Measurements from ENCODE around the gene GATAD2B. TPM values are rescaled to one million over a fixed set of nuclear protein-coding genes. Genes with fewer than 3 reads are reported as not detected.
A peak's percentile ranks its signal among the peaks of the same experiment; 100 is the strongest.
"Not testable (repeated sequence)": the region's sequence is repeated elsewhere in the genome, so short reads cannot be mapped to it uniquely, and the experiment has no call there.

The GATAD2B gene
- polyA plus RNA-seq, 6 donors from 2014 or later: 4.0 to 7.0 (median 5.1) TPM

DNA sequence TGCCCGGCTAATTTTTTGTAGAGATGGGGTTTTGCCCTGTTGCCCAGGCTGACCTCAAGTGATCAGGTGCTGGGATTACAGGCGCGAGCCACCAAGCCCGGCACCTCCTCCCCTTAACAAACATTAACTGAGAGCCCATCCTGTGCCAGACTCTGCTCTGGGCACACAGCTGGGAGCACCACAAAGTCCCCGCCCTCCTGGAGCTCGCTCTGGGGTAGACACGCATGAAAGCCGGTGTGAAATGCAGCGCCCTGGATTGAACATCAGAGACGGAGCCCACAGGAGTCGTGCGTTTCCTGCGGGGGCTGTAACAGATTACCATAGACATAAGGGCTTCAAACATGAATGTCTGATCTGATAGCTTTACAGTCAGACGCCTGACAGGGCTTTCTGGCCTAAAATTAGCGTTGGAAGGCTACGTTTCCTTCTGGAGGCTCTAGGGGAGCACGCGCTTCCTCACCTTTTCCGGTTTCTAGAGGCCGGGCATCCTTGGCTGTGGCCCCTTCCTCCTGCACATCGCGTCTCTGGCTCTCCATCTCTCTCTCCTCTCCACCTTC lies 133.2 kb downstream of the GATAD2B start:
- Mint-ChIP-seq H3K36me3 (no peaks in the 10 kb centered on the region), H3K4me3 (peak overlapping the region in 7 of 8 donors; percentile 14 to 85 (median 63)), H3K9me3 (no peaks in the 10 kb centered on the region), H3K27me3 (no peaks in the 10 kb centered on the region), H3K27ac (peak overlapping the region; percentile 51 to 95 (median 85)), H3K4me1 (peaks cover 33 to 53% (median 38%) of the 10 kb centered on the region in 3 donors)
- DNase-seq: no peak
- ATAC-seq (ENCODE audit: low read depth in 2 of 2): no peak

DNA sequence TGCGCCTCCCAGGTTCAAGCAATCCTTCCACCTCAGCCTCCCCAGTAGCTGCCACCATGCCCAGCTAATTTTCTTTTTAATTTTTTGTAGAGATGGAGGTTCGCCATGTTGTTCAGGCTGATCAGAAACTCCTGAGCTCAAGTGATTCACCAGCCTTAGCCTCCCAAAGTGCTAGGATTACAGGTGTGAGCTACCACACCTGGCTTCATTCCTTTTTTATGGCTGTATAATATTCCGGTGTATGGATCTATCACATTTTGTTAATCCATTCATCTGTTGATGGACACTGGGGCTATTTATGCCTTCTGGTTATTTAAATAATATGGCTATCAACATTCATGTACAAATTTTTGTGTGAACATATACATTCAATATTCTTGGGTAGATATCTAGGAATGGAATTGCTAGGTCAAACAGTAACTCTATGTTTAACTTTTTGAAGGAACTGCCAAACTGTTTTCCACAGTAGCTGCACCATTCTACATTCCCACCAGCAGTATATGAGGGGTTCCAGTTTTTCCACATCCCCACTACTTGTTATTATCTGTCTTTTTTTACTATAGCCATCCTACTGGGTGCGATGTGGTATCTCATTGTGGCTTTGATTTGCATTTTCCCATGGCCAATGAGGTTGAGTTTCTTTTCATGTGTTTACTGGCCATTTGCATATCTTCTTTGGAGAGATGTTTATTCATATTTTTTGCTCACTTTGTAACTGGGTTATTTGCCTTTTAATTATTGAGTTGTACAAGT lies 136.6 kb downstream of the GATAD2B start:
- Mint-ChIP-seq H3K4me3 (peak overlapping the region in 2 of 8 donors; percentile 21 to 83), H3K36me3 (no peaks in the 10 kb centered on the region), H3K27ac (no peak overlapping the region), H3K4me1 (peaks cover 20 to 44% (median 31%) of the 10 kb centered on the region in 3 donors), H3K9me3 (no peaks in the 10 kb centered on the region), H3K27me3 (no peaks in the 10 kb centered on the region)
- no peak for DNase-seq
- no peak for ATAC-seq (ENCODE audit: low read depth in 2 of 2)

DNA sequence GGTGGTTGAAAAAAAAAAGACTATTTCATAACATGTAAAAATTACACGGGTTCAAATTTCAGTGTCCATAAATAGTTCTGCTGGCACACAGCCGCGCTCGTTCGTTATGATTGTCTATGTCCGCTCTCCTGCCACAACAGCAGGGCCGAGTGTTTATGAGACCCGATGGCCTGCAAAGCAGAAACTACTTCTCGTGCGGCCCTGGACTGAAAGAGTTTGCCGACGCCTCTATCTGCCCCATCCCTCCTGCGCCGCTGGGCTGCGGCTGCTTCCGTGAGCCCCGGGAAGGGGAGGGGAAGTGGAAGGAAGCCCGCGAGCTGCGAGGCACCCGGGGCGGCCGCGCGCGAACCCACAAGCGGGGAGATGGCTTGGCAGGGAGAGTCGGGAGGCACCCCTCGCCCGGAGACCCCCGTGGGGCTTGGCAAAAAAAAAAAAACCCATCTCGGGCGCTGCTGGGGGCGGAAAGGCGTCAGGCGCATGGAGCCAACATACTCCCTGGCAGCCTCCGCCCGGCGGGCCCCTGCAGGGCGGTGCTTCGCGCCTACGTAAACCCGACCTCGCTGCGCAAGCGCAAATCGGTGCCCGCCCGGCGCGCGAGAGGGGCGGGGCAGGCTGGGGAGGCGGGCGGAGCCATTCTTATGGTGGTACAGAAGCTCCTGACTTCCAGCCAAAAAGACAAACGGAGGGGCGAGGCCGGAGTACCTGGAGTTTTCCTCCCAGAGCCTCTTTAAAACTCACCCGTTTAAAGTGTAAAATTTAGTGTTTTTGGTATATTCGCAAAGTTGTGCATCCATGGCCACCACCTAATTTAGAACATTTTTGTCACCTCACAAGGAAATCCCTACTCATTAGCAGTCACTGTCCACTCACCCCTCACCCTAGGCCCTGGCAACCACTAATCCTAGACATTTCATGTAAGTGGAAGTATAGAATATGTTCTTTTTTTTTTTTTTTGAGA lies 139.3 kb downstream of the GATAD2B start:
- Mint-ChIP-seq H3K27me3 (no peaks in the 10 kb centered on the region), H3K27ac (peak overlapping the region; percentile 89 to 98 (median 96)), H3K36me3 (no peaks in the 10 kb centered on the region), H3K4me1 (peaks cover 5 to 19% (median 18%) of the 10 kb centered on the region in 3 donors), H3K9me3 (no peaks in the 10 kb centered on the region), H3K4me3 (peak overlapping the region; percentile 81 to 97 (median 94))
- ATAC-seq (ENCODE audit: low read depth in 2 of 2) (peak; percentile 91), DNase-seq (peak; percentile 92)

DNA sequence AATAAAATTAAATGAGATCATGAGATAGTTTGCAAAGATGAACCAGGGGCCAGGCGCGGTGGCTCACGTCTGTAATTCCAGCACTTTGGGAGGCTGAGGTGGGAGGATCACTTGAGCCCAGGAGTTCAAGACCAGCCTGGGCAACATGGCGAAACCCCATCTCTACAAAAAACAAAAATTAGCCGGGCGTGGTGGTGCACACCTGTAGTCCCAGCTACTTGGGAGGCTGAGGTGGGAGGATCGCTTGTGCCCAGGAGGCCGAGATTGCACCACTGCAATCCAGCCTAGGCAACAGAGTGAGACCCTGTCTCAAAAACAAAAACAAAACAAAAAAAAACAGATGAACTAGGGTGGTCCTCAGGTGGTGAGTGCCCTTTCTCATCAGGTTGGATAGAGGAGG lies 140.1 kb downstream of the GATAD2B start:
- ATAC-seq (ENCODE audit: low read depth in 2 of 2); DNase-seq; H3K36me3 Mint-ChIP-seq; H3K27me3 Mint-ChIP-seq; H3K9me3 Mint-ChIP-seq: not testable (repeated sequence)
- Mint-ChIP-seq H3K4me3 (peak overlapping the region; percentile 81 to 97 (median 94)), H3K27ac (peak overlapping the region in 4 of 6 donors; percentile 27 to 98 (median 71)), H3K4me1 (peaks cover 5 to 19% (median 18%) of the 10 kb centered on the region in 3 donors)

DNA sequence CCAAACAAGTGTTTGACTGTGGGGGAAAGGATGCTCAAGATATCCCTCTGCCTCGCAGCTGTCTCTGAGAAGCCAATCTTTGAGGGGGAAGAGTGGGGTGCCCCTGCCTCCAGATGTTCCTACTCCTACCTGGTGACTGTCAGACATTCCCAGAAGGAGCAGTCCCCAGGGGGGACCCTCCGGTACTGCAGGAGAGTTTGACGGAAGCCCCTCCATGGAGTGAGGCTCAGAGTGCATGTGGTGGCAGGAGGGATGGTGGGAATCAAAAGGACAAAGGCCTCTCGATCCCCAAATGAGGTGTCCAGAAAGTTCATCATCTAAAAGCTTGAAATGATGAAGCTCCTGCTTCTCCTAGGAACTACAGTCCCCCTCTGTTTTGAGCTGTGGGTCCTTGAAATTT lies 142.2 kb downstream of the GATAD2B start:
- ATAC-seq (ENCODE audit: low read depth in 2 of 2): no peak
- no peaks in the 10 kb centered on the region for H3K27me3 Mint-ChIP-seq
- peaks cover 20 to 27% (median 27%) of the 10 kb centered on the region in 3 donors for H3K4me1 Mint-ChIP-seq
- H3K4me3 Mint-ChIP-seq: peak overlapping the region in 1 of 8 donors; percentile 6
- no peaks in the 10 kb centered on the region for H3K36me3 Mint-ChIP-seq
- H3K9me3 Mint-ChIP-seq: no peaks in the 10 kb centered on the region
- H3K27ac Mint-ChIP-seq: no peak overlapping the region
- no peak for DNase-seq

DNA sequence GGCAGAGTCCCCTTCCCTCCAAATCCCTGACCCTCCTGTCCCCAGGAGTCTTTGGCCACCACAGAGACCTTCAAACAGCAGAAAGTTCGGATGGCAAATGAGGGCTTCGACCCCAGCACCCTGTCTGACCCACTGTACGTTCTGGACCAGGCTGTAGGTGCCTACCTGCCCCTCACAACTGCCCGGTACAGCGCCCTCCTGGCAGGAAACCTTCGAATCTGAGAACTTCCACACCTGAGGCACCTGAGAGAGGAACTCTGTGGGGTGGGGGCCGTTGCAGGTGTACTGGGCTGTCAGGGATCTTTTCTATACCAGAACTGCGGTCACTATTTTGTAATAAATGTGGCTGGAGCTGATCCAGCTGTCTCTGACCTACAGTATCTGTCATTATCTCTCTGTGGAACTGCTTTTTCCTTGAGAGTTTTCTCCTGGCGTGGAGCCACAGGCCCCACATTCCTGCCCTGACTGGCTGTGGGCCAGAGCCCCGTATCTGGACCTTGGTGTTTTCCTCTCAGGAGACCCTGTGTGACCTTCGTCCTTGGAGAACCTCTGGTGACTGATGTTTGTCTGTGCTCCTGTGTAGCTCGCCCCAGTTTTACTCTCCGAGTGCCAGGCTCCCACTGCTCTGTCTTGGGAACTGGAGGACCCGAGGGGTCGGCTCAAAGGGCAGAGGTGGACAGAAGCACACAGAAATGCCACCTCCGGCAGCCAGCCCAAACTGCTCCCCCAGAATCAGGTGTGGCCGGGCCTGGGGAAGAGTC lies 142.8 kb downstream of the GATAD2B start:
- Mint-ChIP-seq H3K36me3 (no peaks in the 10 kb centered on the region), H3K4me1 (peaks cover 22 to 23% (median 23%) of the 10 kb centered on the region in 3 donors), H3K27me3 (no peaks in the 10 kb centered on the region), H3K9me3 (no peaks in the 10 kb centered on the region), H3K4me3 (peak overlapping the region in 1 of 8 donors; percentile 63), H3K27ac (peak overlapping the region in 1 of 6 donors; percentile 52)
- DNase-seq (no peak), ATAC-seq (ENCODE audit: low read depth in 2 of 2) (no peak)

DNA sequence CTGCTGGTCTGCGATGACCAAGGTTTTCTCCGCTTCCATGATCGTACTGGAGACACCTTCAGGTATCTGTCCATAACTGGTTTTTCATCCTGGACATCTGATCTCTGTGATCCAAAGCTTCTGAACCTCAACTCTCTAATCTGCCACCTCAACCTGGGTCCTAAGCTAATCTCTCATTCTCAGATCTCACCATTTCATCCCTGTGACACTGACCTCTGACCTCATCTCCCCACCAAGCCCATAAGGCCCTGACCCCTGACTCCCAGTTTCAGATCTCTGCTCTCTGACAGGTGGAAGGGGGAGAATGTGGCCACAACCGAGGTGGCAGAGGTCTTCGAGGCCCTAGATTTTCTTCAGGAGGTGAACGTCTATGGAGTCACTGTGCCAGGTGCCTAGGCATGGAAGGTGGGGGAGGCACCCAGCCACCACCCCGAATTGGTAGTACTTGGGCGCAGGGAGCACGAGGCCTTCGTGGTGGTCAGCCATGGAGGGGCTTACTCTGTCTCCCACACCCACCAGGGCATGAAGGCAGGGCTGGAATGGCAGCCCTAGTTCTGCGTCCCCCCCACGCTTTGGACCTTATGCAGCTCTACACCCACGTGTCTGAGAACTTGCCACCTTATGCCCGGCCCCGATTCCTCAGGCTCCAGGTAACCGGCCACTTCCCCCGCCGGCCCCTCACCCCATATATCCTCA lies 143.8 kb downstream of the GATAD2B start:
- Mint-ChIP-seq H3K27ac (no peak overlapping the region), H3K27me3 (no peaks in the 10 kb centered on the region)

DNA sequence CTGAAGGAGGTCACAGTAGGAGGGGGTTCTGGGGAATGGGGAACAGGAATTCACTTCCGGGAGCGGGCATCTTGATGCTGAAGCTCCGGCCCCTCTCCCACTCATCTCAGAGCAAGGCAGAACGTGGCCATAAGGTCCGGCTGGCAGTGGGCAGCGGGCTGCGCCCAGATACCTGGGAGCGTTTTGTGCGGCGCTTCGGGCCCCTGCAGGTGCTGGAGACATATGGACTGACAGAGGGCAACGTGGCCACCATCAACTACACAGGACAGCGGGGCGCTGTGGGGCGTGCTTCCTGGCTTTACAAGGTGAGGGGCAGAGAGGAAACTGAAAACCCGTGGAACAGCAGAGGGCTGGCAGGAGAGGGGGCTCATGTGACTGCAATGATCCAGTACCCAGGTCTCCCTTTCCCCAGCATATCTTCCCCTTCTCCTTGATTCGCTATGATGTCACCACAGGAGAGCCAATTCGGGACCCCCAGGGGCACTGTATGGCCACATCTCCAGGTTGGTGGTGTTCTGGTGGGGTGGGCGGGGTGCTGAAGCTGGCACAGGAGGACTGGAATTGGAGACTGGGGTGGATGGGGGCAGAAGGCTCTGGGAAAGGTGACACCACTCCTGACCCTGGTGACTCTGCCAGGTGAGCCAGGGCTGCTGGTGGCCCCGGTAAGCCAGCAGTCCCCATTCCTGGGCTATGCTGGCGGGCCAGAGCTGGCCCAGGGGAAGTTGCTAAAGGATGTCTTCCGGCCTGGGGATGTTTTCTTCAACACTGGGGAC lies 144.5 kb downstream of the GATAD2B start:
- no peak for DNase-seq
- peak overlapping the region in 2 of 8 donors; percentile 68 to 83 for H3K4me3 Mint-ChIP-seq

More for the DNA sequence above, 143.8 kb downstream of the GATAD2B start:
- no peaks in the 10 kb centered on the region for H3K36me3 Mint-ChIP-seq
- DNase-seq: no peak
- ATAC-seq (ENCODE audit: low read depth in 2 of 2): no peak
- H3K4me3 Mint-ChIP-seq: peak overlapping the region in 3 of 8 donors; percentile 63 to 70 (median 68)
- no peaks in the 10 kb centered on the region for H3K9me3 Mint-ChIP-seq
- peaks cover 29 to 31% (median 31%) of the 10 kb centered on the region in 3 donors for H3K4me1 Mint-ChIP-seq

DNA sequence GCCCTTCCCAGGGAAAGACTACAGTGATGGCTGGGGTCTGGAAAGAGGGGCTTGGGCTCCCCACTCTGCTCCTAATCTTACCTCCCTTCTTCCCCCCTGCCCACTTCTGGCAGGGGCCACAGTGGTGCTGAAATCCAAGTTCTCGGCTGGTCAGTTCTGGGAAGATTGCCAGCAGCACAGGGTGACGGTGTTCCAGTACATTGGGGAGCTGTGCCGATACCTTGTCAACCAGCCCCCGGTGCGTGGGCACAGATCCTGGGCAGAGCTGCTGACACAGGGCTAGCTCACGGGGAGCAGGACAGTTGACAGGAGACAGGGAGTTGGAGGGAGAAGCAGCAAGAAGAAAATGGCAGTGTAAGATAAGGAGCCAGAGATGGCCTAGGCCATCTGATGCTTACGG lies 145.1 kb downstream of the GATAD2B start:
- no peak for DNase-seq
- no peaks in the 10 kb centered on the region for H3K36me3 Mint-ChIP-seq
- no peaks in the 10 kb centered on the region for H3K9me3 Mint-ChIP-seq
- no peaks in the 10 kb centered on the region for H3K27me3 Mint-ChIP-seq
- peak overlapping the region in 3 of 8 donors; percentile 13 to 83 (median 56) for H3K4me3 Mint-ChIP-seq
- no peak for ATAC-seq (ENCODE audit: low read depth in 2 of 2)
- H3K4me1 Mint-ChIP-seq: peaks cover 26 to 39% (median 26%) of the 10 kb centered on the region in 3 donors
- no peak overlapping the region for H3K27ac Mint-ChIP-seq

More for the DNA sequence above, 144.5 kb downstream of the GATAD2B start:
- H3K9me3 Mint-ChIP-seq: no peaks in the 10 kb centered on the region
- H3K4me1 Mint-ChIP-seq: peaks cover 29 to 38% (median 31%) of the 10 kb centered on the region in 3 donors
- no peak for ATAC-seq (ENCODE audit: low read depth in 2 of 2)
- H3K27ac Mint-ChIP-seq: peak overlapping the region in 2 of 6 donors; percentile 32 to 49
- no peaks in the 10 kb centered on the region for H3K36me3 Mint-ChIP-seq
- H3K27me3 Mint-ChIP-seq: no peaks in the 10 kb centered on the region

DNA sequence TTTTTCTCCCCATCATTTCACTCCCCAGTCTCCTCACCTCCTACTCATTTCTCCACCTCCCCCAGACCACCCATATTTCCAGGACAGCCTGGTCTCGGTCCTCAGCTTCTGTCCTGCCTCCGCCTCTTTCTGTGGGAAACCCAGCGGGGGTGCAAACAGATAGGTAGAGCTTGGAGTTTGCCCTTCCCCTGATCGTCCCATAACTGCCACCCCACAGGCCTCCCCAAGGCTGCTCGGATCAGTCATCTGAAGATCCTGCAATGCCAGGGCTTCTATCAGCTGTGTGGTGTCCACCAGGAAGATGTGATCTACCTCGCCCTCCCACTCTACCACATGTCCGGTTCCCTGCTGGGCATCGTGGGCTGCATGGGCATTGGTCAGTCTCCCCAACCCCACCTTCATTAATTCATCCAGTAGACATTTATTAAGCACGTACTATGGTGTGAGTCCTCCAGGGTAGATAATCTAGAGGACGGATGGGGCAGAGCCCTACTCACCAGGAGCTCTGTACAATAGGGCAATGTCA lies 145.9 kb downstream of the GATAD2B start:
- Mint-ChIP-seq H3K4me1 (peaks cover 24 to 39% (median 26%) of the 10 kb centered on the region in 3 donors), H3K4me3 (peak overlapping the region; percentile 56 to 84 (median 77)), H3K27ac (peak overlapping the region in 2 of 6 donors; percentile 48 to 79), H3K9me3 (no peaks in the 10 kb centered on the region), H3K27me3 (no peaks in the 10 kb centered on the region), H3K36me3 (no peaks in the 10 kb centered on the region)
- DNase-seq (no peak), ATAC-seq (ENCODE audit: low read depth in 2 of 2) (no peak)

DNA sequence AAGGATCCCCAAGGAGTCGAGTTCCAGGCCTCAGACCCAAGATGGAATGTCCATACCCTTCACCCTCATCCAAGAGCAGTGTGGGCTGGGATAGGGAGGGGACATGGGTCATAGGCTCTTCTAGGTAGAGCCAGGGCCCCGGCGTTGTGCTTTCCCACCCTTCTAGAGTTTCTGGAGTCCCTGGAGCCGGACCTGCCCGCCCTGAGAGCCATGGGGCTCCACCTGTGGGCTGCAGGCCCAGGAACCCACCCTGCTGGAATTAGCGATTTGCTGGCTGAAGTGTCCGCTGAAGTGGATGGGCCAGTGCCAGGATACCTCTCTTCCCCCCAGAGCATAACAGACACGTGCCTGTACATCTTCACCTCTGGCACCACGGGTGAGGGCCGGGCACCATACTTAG lies 146.4 kb downstream of the GATAD2B start:
- peak overlapping the region; percentile 78 to 90 (median 84) for H3K4me3 Mint-ChIP-seq
- H3K9me3 Mint-ChIP-seq: no peaks in the 10 kb centered on the region
- DNase-seq: no peak
- no peaks in the 10 kb centered on the region for H3K27me3 Mint-ChIP-seq
- ATAC-seq (ENCODE audit: low read depth in 2 of 2): no peak
- H3K27ac Mint-ChIP-seq: peak overlapping the region in 2 of 6 donors; percentile 31 to 89
- H3K4me1 Mint-ChIP-seq: peaks cover 25 to 41% (median 28%) of the 10 kb centered on the region in 3 donors
- H3K36me3 Mint-ChIP-seq: no peaks in the 10 kb centered on the region

Measured in naive B cell (primary cell).